Prostate gland (tissue), 2 donors: Measurements from ENCODE around the gene ZFAND3.

Experiments
- CTCF ChIP-seq, 4 experiments: fragments of 200-600 bp in 2 of 4; fragments of 450-650 bp in 2 of 4; sonication (generic) in 2 of 4; IDR thresholded peaks; 1 replicate in 3 of 4; 2 replicates in 1 of 4; pipeline ENCODE4 v1.5.1; 2016 to 2019; ENCODE audit warnings: antibody characterized with exemption in 4 of 4, mild to moderate bottlenecking in 2 of 4, moderate library complexity in 2 of 4
- POLR2AphosphoS5 ChIP-seq: sonication (generic); formaldehyde crosslinking; IDR thresholded peaks from one replicate; pipeline ENCODE4 v1.6.1; 2017; ENCODE audit warnings: antibody characterized with exemption

GRCh38 chr6:38176797-38177751, 357.5 kb downstream of the ZFAND3 start:
- TF ChIP-seq POLR2AphosphoS5 (no peak), CTCF (IDR thresholded peaks at IDR 0.05) (no peak)
